ENCODE measurements around the gene BEND7.
"Not testable (repeated sequence)": the region's sequence is repeated elsewhere in the genome, so short reads cannot be mapped to it uniquely, and the experiment has no call there.

DNA sequence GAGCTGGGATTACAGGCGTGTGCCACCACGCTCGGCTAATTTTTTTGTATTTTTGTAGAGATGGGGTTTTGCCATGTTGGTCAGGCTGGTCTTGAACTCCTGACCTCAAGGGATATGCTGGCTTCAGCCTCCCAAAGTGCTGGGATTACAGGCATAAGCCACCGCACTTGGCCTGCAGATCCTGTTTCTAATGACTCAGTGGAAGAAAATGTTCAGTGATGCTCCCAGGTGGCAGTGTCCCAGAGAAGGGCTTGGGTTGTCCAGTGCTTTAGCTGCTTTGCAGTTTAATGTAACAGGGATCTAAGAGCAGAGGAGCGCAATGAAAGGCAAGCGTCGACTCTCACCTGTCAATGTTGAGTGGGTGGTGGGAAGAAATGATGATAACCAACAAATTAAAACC is 125.4 kb downstream of the BEND7 start:
- not testable (repeated sequence) for TF ChIP-seq POLR2A (IDR thresholded peaks at IDR 0.05; ENCODE audit: low read length); GATA1 (IDR thresholded peaks at IDR 0.05; ENCODE audit: low read depth, low read length)

Data from erythroblast (primary cell).